ENCODE data around the gene DENND1B.
"Not testable (repeated sequence)": the region's sequence is repeated elsewhere in the genome, so short reads cannot be mapped to it uniquely, and the experiment has no call there.

The DENND1B gene

GRCh38 chr1:197619008-197619640, 156.2 kb downstream of the DENND1B start:
- peak; percentile 73 for DNase-seq

GRCh38 chr1:197618061-197618460, 157.2 kb downstream of the DENND1B start:
- peak; percentile 94 for DNase-seq

GRCh38 chr1:197615693-197616011, 159.6 kb downstream of the DENND1B start:
- DNase-seq: no peak

- peak; percentile 45 for DNase-seq
Measured at GRCh38 chr1:197614916-197615692, 160.2 kb downstream of the DENND1B start.

GRCh38 chr1:197606168-197606845, 169.0 kb downstream of the DENND1B start:
- DNase-seq: no peak

GRCh38 chr1:197604302-197604701, 171.0 kb downstream of the DENND1B start:
- no peak for DNase-seq

- no peak for DNase-seq
Measured at GRCh38 chr1:197600751-197601150, 174.5 kb downstream of the DENND1B start.

GRCh38 chr1:197599789-197600188, 175.5 kb downstream of the DENND1B start:
- no peak for DNase-seq

- peak; percentile 92 for DNase-seq
Measured at GRCh38 chr1:197598935-197599334, 176.3 kb downstream of the DENND1B start.

- DNase-seq: peak; percentile 99
Measured at GRCh38 chr1:197595304-197595904, 179.9 kb downstream of the DENND1B start.

GRCh38 chr1:197590687-197591086, 184.6 kb downstream of the DENND1B start:
- DNase-seq: no peak

- DNase-seq: no peak
Measured at GRCh38 chr1:197585809-197586208, 189.5 kb downstream of the DENND1B start.

GRCh38 chr1:197577580-197577979, 197.7 kb downstream of the DENND1B start:
- no peak for DNase-seq

GRCh38 chr1:197575531-197575930, 199.7 kb downstream of the DENND1B start:
- not testable (repeated sequence) for DNase-seq

- DNase-seq: no peak
Measured at GRCh38 chr1:197572169-197572568, 203.1 kb downstream of the DENND1B start.

- DNase-seq: no peak
Measured at GRCh38 chr1:197567442-197567841, 207.8 kb downstream of the DENND1B start.

- DNase-seq: no peak
Measured at GRCh38 chr1:197561041-197561440, 214.2 kb downstream of the DENND1B start.

- no peak for DNase-seq
Measured at GRCh38 chr1:197559655-197560054, 215.6 kb downstream of the DENND1B start.

- no peak for DNase-seq
Measured at GRCh38 chr1:197559244-197559643, 216.0 kb downstream of the DENND1B start.

GRCh38 chr1:197557302-197557701, 218.0 kb downstream of the DENND1B start:
- no peak for DNase-seq

- DNase-seq: no peak
Measured at GRCh38 chr1:197553281-197553680, 222.0 kb downstream of the DENND1B start.

- no peak for DNase-seq
Measured at GRCh38 chr1:197546989-197547388, 228.3 kb downstream of the DENND1B start.

- DNase-seq: no peak
Measured at GRCh38 chr1:197544553-197544952, 230.7 kb downstream of the DENND1B start.

GRCh38 chr1:197544130-197544529, 231.2 kb downstream of the DENND1B start:
- no peak for DNase-seq
